Left forelimb (tissue), 1 donor: ENCODE data around the gene APOBR.
"Not testable (repeated sequence)": the region's sequence is repeated elsewhere in the genome, so short reads cannot be mapped to it uniquely, and the experiment has no call there.

Experiments
- DNase-seq: peaks from one replicate; pipeline ENCODE4 v3.0.0-alpha.2; 2018; ENCODE audit warnings: low spot score

APOBR gene

GRCh38 chr16:28494121-28494851 lies at the start of gene APOBR:
Gene APOBR (plus strand): TSS chr16:28494643. CDS start chr16:28494682, 39 bp downstream.
- no peak for DNase-seq

GRCh38 chr16:28446388-28446787 lies 48.1 kb upstream of the APOBR start:
- not testable (repeated sequence) for DNase-seq

GRCh38 chr16:28447081-28447480 lies 47.4 kb upstream of the APOBR start:
- DNase-seq: not testable (repeated sequence)

GRCh38 chr16:28473714-28474265 lies 20.7 kb upstream of the APOBR start:
- no peak for DNase-seq

- DNase-seq: no peak
These were observed 19.2 kb upstream of the APOBR start for GRCh38 chr16:28475221-28475620.

GRCh38 chr16:28477311-28477920 lies 17.0 kb upstream of the APOBR start:
- no peak for DNase-seq

- DNase-seq: no peak
These were observed 15.8 kb upstream of the APOBR start for GRCh38 chr16:28478506-28479180.

- no peak for DNase-seq
These were observed 12.4 kb upstream of the APOBR start for GRCh38 chr16:28482026-28482425.

GRCh38 chr16:28483361-28483760 lies 11.1 kb upstream of the APOBR start:
- not testable (repeated sequence) for DNase-seq

GRCh38 chr16:28486266-28486665 lies 8.2 kb upstream of the APOBR start:
- no peak for DNase-seq

GRCh38 chr16:28491230-28491969 lies 3.0 kb upstream of the APOBR start:
- no peak for DNase-seq

- peak; percentile 94 for DNase-seq
These were observed 2.4 kb upstream of the APOBR start, which contains the start of gene CLN3 for GRCh38 chr16:28491970-28492474. Gene CLN3 (minus strand): TSS chr16:28492074. CDS start chr16:28491759, 315 bp downstream.

- DNase-seq: no peak
These were observed 1.9 kb upstream of the APOBR start for GRCh38 chr16:28492511-28492910.

GRCh38 chr16:28495098-28495793 lies 803 bp downstream of the APOBR start:
- no peak for DNase-seq

GRCh38 chr16:28495795-28496749 lies 1.6 kb downstream of the APOBR start:
- no peak for DNase-seq

GRCh38 chr16:28496844-28497243 lies 2.4 kb downstream of the APOBR start:
- DNase-seq: no peak

GRCh38 chr16:28497386-28497785 lies 2.9 kb downstream of the APOBR start:
- DNase-seq: no peak

- DNase-seq: no peak
These were observed 3.6 kb downstream of the APOBR start for GRCh38 chr16:28497861-28498599.
